Keratinocyte (primary cell): ENCODE measurements around the gene FAM219A. TPM values are rescaled to one million over a fixed set of nuclear protein-coding genes. Genes with fewer than 3 reads are reported as not detected.

Experiments
- DNase-seq: peaks from one replicate; pipeline ENCODE4 v3.0.0-alpha.2; 2011; ENCODE audit warnings: low read depth, missing footprints, low spot score
- FAIRE-seq: peaks from 2 replicates; lab custom pipeline; 2011; peaks lifted over from hg19 to GRCh38; lab: Jason Lieb, UNC
- H2AFZ ChIP-seq: 2 replicates; pipeline ENCODE4 v1.6.0; 2012; ENCODE audit warnings: low read length, control low read depth, inconsistent platforms; ENCODE audit not compliant: control insufficient read depth
- H3K27ac ChIP-seq: 2 replicates; pipeline ENCODE4 v1.5.1; 2011; ENCODE audit warnings: low read length; ENCODE audit not compliant: control insufficient read depth, insufficient read depth
- H3K27me3 ChIP-seq: 3 replicates; pipeline ENCODE4 v1.6.0; 2011; ENCODE audit warnings: low read length; ENCODE audit not compliant: control insufficient read depth, insufficient read depth; ENCODE audit errors: extremely low read depth
- H3K36me3 ChIP-seq, 2 experiments: 2 replicates in 1 of 2; 3 replicates in 1 of 2; pipeline ENCODE4 v1.5.1; 2011; ENCODE audit warnings: low read length in 2 of 2, mild to moderate bottlenecking in 1 of 2; ENCODE audit not compliant: control insufficient read depth in 2 of 2, insufficient read depth in 2 of 2; ENCODE audit errors: extremely low read depth in 1 of 2
- H3K4me1 ChIP-seq: 3 replicates; pipeline ENCODE4 v1.5.1; 2011; ENCODE audit warnings: low read length; ENCODE audit not compliant: control insufficient read depth, insufficient read depth; ENCODE audit errors: extremely low read depth
- H3K4me2 ChIP-seq: 3 replicates; pipeline ENCODE4 v1.6.0; 2011; ENCODE audit warnings: low read depth, low read length; ENCODE audit not compliant: control insufficient read depth, insufficient read depth; ENCODE audit errors: extremely low read depth
- H3K4me3 ChIP-seq, 3 experiments: fragments of 200-600 bp in 1 of 3; sonication (generic) in 1 of 3; 2 replicates in 2 of 3; 3 replicates in 1 of 3; pipeline ENCODE4 v1.5.1; 2011 to 2016; ENCODE audit warnings: low read length in 3 of 3, mild to moderate bottlenecking in 3 of 3, control low read depth in 2 of 3, inconsistent platforms in 1 of 3, low read depth in 1 of 3, mixed read lengths in 1 of 3, mixed run types in 1 of 3, moderate library complexity in 1 of 3; ENCODE audit not compliant: control insufficient read depth in 2 of 3, insufficient read depth in 2 of 3; ENCODE audit errors: extremely low read depth in 1 of 3
- H3K79me2 ChIP-seq: 2 replicates; pipeline ENCODE4 v1.6.0; 2012; ENCODE audit warnings: low read length; ENCODE audit not compliant: control insufficient read depth, insufficient read depth
- H3K9ac ChIP-seq: 3 replicates; pipeline ENCODE4 v1.6.0; 2011; ENCODE audit warnings: low read length; ENCODE audit not compliant: control insufficient read depth, insufficient read depth; ENCODE audit errors: extremely low read depth
- H3K9me1 ChIP-seq: 3 replicates; pipeline ENCODE4 v1.6.0; 2011; ENCODE audit warnings: low read length; ENCODE audit not compliant: control insufficient read depth, insufficient read depth; ENCODE audit errors: extremely low read depth
- H3K9me3 ChIP-seq: 2 replicates; pipeline ENCODE4 v1.5.1; 2012; ENCODE audit warnings: low read depth, low read length; ENCODE audit not compliant: control insufficient read depth
- H4K20me1 ChIP-seq: 3 replicates; pipeline ENCODE4 v1.6.0; 2011; ENCODE audit warnings: low read length; ENCODE audit not compliant: control insufficient read depth, insufficient read depth; ENCODE audit errors: extremely low read depth
- CTCF ChIP-seq, 3 experiments: IDR thresholded peaks in 1 of 3; conservative IDR thresholded peaks in 1 of 3; optimal IDR thresholded peaks in 1 of 3; 2 replicates in 2 of 3; 3 replicates in 1 of 3; pipeline versions ENCODE3 to v1.5.1; 2011; ENCODE audit warnings: low read length in 3 of 3, mild to moderate bottlenecking in 3 of 3, moderate library complexity in 2 of 3, control low read depth in 1 of 3, inconsistent platforms in 1 of 3; ENCODE audit not compliant: insufficient read depth in 2 of 3; ENCODE audit errors: extremely low read depth in 1 of 3
- EZH2 ChIP-seq: IDR thresholded peaks from one replicate; pipeline ENCODE4 v1.6.1; 2012; ENCODE audit warnings: inconsistent platforms, mild to moderate bottlenecking, low read length, moderate library complexity
- dilution Hi-C: fragments of 300-500 bp; cut with MboI; formaldehyde crosslinking; loops from one replicate; pipeline ENCODE4 v1.7.0; 2020; ENCODE audit warnings: low sequenced_read_pairs; ENCODE audit not compliant: extremely low pct_ligation_motif_present
- polyA plus RNA-seq, 5 experiments: library from polyadenylated mRNA; depleted of rRNA in 3 of 5; stranded (reverse) in 3 of 5; stranded (forward) in 1 of 5; unstranded in 1 of 5; fragments of >200 nt; gene quantifications; 1 replicate in 1 of 5; 2 replicates in 3 of 5; 3 replicates in 1 of 5; pipeline versions ENCODE4 v1.2.1 to v1.2.3, GENCODE V29; 2011 to 2012; ENCODE audit warnings: missing spikeins in 2 of 5, low read depth in 1 of 5, low replicate concordance in 1 of 5

FAM219A gene
- polyA plus RNA-seq, 1 donor (not counting 4 experiments of a cell fraction or from before 2014, with no cell fraction given) = 8.9 TPM

- dilution Hi-C loops = no loop called here
- no peak for FAIRE-seq
- Histone ChIP-seq H3K27me3 (peaks cover 31% of the 10 kb centered on the region), H2AFZ (no peak overlapping the region), H3K36me3 (no peaks in the 10 kb centered on the region), H3K9me3 (no peaks in the 10 kb centered on the region), H3K9ac (no peak overlapping the region), H3K9me1 (no peaks in the 10 kb centered on the region), H4K20me1 (peaks cover 2% of the 10 kb centered on the region), H3K4me3 (no peak overlapping the region), H3K79me2 (no peaks in the 10 kb centered on the region), H3K4me1 (peaks cover 14% of the 10 kb centered on the region), H3K4me2 (no peak overlapping the region), H3K27ac (no peak overlapping the region)
- TF ChIP-seq EZH2 (no peak), CTCF (optimal IDR thresholded peaks at IDR 0.05 in 1 of 3, IDR thresholded peaks at IDR 0.05 in 1 of 3, conservative IDR thresholded peaks at IDR 0.05 in 1 of 3; ENCODE audit: extremely low read depth in 1 of 3, insufficient read depth in 2 of 3, low read length in 3 of 3) (no peak)
- DNase-seq = no peak
Observed at GRCh38 chr9:34502891-34503290, 44.5 kb upstream of the FAM219A start.

GRCh38 chr9:34502471-34502870, 44.1 kb upstream of the FAM219A start:
- Histone ChIP-seq H3K9ac (no peak overlapping the region), H3K36me3 (no peaks in the 10 kb centered on the region), H3K27ac (no peak overlapping the region), H2AFZ (no peak overlapping the region), H3K4me1 (peaks cover 14% of the 10 kb centered on the region), H4K20me1 (peaks cover 2% of the 10 kb centered on the region), H3K27me3 (peaks cover 27% of the 10 kb centered on the region), H3K9me1 (no peaks in the 10 kb centered on the region), H3K79me2 (no peaks in the 10 kb centered on the region), H3K4me2 (no peak overlapping the region), H3K9me3 (no peaks in the 10 kb centered on the region), H3K4me3 (no peak overlapping the region)
- dilution Hi-C loops = no loop called here
- FAIRE-seq (no peak), DNase-seq (no peak)
- no peak for TF ChIP-seq CTCF (optimal IDR thresholded peaks at IDR 0.05 in 1 of 3, IDR thresholded peaks at IDR 0.05 in 1 of 3, conservative IDR thresholded peaks at IDR 0.05 in 1 of 3; ENCODE audit: extremely low read depth in 1 of 3, insufficient read depth in 2 of 3, low read length in 3 of 3)
- TF ChIP-seq EZH2 = no peak
